Measurements from ENCODE around the gene OSBPL8.
"Not testable (repeated sequence)": the region's sequence is repeated elsewhere in the genome, so short reads cannot be mapped to it uniquely, and the experiment has no call there.

The OSBPL8 gene

DNA sequence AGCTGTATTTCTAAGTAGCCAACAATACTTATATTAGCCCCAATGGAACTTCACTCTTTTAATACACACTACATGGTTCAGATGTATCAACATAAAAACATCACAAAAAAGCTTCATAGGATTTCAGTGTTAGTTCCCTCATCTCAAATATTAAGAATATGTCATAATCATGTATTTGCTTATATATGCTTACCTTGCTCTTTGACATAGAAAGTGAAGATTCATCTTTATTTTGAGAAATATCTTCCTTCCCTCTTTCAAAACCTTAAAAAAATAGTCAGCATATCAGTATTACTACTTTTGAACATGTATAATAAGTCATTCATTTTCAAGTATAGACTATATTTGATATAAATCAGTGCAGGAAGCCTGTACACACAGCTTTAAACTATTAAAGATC, 149.2 kb downstream of the OSBPL8 start:
- no peak for DNase-seq

DNA sequence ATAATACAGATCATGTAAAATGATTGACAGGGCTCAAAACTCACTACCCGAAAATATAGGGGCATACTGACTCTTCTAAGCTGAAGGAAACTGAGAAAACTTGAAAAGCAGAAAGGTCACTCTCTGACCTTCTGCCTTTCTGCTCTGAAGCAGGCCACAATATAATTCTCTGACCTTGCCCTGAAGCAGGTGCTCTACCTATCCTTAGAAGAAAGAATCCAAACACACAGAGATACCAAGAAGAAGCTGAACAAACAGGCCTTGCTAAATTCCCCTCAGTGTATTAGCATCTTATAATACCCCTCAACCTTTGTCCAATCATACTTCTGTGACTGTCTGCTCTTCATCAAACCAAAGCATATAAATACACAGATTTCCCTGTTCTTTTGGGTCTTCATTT, 150.5 kb downstream of the OSBPL8 start:
- no peak for DNase-seq

DNA sequence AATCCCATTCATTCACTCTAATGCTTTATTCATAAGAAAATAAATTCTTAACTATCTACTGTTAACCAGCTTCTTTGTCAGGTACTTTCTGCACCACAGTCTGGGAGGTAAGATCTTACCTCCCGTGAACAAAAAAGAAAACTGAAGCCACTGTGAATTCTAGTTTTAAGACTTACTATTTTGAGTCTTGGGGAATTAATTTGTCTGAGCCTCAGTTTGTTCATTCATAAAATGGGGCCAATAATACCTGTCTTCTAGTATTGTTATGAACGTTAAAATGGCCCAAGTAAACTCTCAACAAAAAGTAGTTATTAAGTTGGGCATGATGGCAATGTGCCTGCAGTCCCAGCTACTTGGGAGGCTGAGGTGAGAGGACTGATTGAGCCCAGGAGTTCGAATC, 151.9 kb downstream of the OSBPL8 start:
- no peak for DNase-seq

DNA sequence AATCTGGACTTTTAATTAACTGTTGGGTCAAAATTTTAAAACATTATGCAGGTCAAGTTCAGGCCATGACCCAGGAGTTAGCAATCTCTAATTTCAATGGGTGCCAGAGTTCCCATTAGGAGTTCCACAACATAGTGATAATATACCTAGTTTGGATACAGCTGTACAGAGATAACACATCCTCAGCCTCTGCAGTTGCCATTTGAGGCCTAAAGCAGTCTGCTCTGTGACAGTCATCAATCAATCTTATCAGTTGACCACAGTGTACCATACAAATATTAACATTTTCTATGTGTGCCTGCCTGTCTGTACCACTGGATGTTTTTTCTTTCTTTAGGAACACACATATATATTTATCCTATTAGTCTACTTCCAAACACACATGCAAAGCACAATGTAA, 157.3 kb downstream of the OSBPL8 start:
- no peak for DNase-seq

DNA sequence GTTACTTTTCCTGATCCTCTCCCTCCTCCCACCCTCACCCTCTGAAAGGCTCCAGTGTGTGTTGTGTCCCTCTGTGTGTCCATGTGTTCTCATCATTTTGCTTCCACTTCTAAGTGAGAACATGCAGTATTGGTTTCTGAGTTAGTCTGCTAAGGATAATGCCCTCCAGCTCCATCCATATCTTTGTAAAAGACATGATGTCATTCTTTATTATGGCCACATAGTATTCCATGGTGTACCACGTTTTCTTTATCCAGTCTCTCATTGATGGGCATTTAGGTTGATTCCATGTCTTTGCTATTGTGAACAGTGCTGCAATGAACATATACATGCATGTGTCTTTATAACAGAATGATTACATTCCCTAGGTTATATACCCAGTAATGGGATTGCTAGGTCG, 159.4 kb downstream of the OSBPL8 start:
- no peak for DNase-seq

DNA sequence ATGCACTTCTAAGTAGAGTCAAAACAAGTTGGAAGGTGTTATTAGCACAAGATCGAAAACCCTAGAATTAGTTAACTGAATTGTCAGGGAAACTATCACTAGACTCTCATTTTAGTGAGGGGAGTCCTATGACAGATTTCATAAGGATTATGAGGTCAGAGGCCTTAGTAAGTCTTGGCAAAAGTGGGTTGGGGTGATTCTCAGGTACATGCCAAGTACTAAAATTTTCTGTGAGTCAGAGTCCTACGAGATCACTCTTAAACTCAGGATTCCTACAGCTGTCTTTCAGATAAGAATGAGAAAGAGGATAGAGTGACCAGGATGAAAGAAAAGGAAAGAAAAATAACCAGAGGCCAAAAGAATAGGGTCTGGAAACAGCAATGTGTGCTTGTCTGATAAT, 160.5 kb downstream of the OSBPL8 start:
- no peak for DNase-seq

DNA sequence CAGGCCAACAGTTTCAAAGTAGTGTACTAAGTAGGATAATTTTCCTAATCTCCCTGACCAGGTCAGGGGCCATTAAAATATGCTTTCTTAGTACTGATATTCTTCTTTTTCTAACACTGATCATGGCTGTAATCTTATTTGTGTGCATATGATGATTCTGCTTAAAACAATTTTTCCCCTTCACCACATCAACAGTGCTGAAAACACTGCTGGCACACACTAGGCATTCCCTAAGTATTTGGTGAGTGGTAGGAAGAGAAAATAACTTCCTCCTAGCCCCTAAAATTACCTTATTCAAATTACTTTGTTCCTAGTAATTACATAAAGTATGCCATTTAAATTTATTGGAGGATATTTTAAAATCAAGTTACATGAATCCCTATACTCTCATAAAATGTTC, 161.5 kb downstream of the OSBPL8 start:
- DNase-seq = no peak

DNA sequence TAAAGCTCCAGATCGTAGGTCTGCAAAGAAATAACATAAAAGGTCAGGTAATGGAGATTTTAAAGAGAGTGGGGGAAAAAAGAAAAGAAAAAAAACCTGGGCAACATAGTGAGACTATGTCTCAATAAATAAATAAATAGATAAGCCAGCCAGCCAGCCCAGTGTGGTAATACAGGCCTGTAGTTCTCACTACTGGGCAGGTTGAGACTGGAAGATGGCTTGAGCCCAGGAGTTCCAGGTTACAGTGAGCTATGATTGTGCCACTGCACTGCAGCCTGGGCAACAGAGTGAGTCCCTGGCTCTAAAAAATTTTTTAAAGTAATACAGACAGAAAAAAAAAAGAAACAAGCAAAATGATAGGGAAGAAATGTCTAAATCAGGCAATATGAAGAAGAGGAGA, 168.1 kb downstream of the OSBPL8 start:
- no peak for DNase-seq

DNA sequence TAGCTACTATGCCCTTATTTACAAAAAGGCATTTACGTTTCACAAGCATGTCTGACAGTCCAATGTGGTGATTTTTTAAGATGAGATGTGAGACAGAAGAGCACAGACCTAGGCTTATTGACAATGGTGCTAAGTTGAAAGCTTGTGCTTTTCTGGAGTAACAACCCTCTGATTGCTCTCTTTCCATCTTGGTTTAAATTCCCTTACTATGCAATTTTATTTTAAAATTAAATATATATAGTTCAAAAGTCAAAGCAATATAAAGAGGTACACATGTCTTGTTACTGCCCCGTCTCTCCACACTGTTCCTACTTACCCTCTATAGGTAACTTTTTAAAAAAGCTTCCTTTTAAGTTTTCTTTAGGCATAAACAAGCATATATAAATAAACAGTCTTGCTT, 172.0 kb downstream of the OSBPL8 start:
- no peak for DNase-seq

DNA sequence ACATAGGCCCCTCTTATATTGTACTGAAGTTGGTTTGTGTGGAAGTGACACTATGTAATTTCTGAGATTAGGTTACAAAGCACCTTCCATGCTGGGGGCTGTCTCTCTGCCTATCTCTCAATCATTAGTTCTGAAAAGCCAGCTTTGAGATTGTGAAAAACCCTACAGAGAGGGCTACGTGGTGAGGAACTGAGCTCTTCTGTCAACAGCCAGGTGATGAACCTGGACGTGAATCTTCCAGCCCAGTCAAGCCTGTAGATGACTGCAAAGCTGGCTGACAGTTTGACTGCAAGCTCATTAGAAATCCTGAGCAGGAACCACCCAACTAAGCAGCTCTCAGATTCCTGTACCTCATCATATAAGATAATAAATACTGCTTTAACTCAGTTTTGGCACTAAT, 175.0 kb downstream of the OSBPL8 start:
- no peak for DNase-seq

DNA sequence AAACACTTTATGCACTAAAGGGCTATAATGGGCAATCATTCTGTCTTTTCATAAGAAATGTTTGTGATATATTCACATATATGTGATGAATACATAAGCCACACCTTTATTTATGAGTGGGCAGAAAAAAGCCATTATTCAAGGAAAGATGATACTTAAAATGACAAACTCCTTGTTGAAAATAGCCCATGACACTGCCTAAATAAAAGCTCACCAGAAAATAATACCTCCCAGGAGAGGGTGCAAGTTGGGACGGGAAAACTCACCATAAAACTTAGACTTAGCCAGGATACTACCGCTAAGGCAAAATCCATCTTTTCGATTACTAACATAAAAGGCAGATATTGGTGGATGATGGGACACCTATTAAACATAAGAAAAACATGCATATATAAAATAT, 175.6 kb downstream of the OSBPL8 start:
- no peak for DNase-seq

DNA sequence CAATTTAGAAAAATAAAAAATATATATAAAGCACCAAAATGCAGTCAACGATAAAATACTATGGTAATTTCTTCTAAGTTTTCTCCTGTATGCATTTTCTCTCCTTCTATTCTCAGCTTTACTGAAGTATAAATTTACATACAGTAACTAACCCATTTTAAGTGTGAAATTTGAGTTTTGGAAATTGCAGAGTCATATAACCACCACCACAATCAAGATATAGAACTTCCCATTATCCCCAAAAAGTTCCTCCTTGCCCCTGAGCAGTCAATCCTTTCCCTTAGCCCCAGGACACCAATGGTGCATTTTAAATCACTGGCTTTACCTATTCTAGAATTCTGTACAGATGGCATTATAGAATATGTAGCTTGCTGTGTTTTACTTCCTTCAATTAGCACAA, 180.3 kb downstream of the OSBPL8 start:
- no peak for DNase-seq

DNA sequence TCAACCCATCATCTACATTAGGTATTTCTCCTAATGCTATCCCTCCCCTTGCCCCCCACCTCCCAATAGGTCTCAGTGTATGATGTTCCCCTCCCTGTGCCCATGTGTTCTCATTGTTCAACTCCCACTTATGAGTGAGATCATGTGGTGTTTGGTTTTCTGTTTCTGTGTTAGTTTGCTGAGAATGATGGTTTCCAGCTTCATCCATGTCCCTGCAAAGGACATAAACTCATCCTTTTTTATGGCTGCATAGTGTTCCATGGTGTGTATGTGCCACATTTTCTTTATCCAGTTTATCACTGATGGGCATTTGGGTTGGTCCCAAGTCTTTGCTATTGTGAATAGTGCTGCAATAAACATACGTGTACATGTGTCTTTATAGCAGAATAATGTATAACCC, 182.7 kb downstream of the OSBPL8 start:
- DNase-seq = not testable (repeated sequence)

DNA sequence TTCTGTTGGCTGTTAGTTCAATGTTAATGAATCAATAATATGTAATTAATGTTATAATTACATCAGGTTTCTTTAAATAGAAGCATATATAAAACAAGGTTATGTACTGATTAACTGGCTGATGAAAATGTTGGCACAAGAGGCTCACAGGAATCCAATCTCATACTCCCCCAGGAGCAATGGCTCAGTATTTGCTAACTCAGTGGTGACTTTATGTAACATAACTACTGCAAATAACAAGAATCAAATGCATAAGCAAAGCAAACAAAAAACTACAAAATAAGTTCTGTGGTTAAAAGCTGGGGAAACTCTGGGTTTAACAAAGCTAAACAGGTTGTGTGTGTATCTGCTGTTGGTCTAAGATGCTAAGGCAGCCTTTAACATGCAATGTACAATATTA, 183.6 kb downstream of the OSBPL8 start:
- no peak for DNase-seq

DNA sequence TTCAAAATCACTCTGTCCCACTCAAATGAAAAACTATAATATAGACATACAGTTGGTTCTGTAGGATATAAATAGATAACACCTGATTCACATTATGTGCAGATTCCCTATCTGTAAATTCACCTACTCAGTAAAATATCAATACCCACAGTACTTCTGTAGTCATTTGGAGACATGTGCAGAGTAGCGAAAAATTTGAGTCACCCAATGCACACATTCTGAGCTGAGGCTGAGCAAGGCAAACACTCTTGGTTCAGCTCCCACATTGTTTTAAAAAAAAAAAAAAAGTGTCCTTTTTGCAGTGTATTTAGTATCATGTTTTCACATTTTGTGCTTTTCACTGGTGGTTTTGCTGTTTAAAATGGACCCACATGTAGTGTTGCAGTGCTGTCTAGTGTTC, 184.1 kb downstream of the OSBPL8 start:
- no peak for DNase-seq

DNA sequence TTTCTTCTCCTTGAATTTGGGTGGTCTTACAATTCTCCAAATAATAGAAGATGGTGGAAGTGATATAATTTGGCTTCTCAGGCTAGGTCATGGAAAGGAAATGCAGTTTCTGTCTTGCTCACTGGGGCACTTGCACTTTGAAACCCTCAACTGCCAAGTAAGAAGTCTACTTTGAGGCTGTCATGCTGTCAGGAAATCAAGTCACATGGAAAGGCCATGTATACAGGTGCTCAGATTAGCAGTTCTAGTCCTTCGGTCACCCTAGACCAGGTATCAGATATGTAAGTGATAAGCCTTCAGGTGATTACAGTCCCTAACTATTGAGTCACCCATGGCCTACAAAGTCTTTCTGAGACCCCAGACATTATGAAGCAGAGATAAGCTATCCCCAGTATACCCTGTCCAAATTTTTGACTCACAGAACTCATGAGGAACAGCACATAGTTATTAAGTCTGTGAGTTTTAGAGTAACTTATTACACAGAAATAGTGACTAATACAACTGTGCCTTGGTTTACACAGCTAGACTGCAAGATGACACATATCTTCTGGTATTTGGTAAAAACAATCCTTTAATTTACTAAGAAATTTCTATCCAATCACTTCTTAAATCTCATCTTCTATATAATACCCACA, 185.1 kb downstream of the OSBPL8 start:
- DNase-seq = no peak

DNA sequence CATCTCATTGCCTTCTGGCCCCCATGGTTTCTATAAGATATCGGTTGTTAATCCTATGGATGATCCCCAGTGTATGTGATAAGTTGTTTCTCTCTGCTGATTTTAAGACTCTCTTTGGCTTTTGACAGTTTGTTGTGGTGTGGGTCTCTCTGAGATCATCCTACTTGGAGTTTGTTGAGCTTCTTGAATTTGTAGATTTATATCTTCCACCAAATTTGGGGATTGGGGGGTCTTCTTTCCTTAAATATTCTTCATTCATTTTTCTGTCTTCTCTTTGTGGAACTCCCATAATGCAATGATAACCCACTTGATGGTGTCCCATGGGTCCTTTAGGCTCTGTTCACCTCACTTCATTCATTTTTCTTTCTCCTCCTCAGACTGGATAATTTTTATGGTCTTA, 191.3 kb downstream of the OSBPL8 start:
- no peak for DNase-seq

DNA sequence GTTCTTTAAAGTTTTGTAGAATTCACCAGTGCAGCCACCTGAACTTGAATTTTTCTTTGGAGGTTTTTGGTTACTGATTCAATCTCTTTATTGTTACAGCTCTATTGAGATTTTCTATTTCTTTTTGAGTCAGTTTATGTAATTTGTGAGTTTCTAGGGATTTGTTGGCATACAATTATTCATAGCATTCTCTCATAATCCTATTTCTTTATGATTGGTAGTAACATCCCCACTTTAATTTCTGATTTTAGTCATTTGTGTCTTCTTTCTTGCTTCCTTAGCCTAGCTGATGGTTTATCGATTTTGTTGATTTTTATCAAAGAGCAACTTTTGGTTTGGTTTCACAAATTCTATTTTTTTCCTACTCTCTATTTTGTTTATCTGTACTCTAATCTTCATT, 193.4 kb downstream of the OSBPL8 start:
- DNase-seq = no peak

DNA sequence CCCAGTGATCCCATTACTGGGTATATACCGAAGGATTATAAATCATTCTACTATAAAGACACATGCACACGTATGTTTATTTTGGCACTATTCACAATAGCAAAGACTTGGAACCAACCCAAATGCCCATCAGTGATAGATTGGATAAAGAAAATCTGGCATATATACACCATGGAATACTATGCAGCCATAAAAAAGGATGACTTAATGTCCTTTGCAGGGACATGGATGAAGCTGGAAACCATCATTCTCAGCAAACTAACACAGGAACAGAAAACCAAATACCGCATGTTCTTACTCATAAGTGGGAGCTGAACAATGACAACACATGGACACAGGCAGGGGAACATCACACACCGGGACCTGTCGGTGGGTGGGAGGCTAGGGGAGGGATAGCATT, 195.4 kb downstream of the OSBPL8 start:
- not testable (repeated sequence) for DNase-seq

DNA sequence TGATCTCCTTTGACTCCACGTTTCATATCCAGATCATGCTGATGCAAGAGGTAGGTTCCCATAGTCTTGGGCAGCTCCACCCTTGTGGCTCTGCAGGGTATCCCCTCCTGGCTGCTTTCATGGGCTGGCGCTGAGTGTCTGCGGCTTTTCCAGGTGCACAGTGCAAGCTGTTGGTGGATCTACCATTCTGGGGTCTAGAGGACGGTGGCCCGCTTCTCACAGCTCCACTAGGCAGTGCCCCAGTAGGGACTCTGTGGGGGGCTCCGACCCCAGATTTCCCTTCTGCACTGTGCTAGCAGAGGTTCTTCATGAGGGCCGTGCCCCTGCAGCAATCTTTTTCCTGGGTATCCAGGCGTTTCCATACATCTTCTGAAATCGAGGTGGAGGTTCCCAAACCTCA, 199.3 kb downstream of the OSBPL8 start:
- DNase-seq = no peak

DNA sequence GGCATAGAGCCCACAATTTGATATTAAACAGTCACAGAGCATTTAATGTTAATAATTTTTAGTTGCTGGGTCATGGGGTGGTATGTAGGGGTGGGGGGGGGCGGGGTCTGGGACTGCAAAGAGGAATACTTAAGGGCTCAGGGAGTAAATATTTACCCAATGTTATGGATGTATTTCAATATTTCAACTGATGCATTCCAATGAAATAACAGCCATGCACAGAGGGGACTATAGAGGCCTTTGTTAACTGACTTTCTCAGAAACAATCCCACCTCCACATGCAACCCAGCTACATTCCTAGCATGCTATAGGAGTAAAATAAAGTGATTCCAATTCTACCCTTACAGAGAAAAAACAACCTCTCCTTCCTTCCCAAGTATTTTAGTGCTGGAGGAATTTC, 203.5 kb downstream of the OSBPL8 start:
- DNase-seq = no peak

DNA sequence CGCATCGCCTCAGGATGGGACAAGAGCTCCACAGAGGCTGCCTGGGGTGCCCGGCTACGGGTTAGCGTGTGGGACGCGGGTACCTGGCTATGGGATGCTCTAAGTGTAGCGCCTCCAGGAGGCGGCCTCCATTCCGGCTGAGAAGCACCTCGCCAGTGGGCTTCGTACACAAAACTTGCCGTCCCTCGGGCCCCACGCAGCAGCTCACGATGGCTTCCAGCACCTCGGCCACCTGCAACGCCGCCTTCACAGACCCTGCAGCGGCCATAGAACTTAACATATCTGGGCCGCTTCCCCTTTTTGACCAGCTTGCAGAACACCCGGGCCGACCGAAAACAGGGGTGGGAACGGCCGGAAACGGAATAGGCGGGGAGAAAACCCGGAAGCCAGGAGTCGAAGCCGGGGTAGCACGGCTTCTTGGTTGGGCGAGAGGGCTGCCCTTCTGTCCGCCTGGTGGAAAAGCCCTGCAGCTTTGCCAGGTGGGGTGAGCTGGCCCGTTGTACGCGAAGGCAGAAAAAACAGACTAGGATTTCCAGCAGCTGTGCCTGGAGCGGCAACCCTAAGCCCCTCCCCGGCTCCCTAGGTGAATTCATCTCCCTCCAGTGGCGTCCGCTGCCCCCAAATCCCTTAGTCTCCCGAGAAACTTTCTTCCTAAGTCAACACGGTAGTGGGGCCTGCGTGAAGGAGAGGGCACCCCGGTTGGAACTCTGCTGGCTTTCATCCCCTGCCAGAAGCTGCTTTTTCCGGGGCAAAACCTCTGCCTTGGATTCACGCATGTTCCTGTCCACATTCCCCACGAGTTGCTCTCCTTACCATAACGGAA, 211.3 kb downstream of the OSBPL8 start, which contains the start of gene BBS10:
BBS10 (minus strand) TSS at position 337 of the 823 bp plus-strand sequence; CDS start at position 280, 57 bp downstream.
- peak; percentile 84 to 90 for DNase-seq

DNA sequence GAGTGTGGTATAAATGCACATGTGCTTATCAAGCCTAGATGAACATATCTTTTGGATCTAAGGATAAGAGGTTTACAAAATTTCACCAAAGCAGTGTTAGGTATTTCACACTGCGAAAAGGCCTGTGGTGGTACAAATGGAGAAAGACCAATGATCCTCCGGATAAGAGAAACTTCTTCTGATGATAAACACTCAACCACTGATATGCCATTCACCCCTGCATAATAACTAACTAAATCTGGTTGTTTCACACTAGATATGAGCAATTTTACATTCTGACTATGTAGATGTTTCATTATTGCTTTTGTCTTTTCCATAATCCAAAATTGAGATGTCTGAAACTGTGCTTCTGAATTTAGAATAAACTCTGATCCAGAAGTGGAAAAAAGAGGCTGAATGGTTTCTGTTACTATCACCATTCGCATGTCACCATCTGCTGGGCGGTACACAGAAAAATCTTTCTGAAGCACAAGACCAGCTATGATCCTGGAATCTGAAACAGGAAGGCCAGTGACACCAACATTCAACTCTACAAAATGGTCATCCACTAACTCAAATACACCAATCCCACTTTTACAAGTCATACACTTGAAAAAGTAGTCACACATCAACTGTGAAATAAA, 212.7 kb downstream of the OSBPL8 start:
- peak; percentile 2 to 41 for DNase-seq

DNA sequence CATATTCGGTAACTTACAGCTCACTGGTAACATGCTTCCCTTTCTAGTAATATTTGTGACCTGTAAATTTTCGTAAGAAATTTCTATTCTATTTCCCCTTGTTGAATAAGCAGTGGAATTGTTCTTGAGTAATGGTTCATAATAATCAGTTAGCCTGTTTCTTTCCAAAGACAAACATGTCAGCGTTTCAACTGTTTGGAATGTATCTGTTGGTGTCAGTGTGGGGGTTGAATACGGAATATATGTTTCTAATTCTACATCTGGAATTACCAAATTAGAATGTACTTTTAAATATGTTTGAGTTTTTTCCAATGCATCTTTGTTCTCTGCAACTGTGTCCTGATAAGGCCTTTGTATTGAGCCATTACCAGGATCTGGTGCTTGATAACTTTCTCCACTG, 213.3 kb downstream of the OSBPL8 start:
- DNase-seq = no peak

Data from NCI-H524 (cell line).